SK-N-MC (cell line): ENCODE measurements around the gene ZNF804B.

Source experiments
- EZH2 ChIP-seq: fragments of 200-600 bp; sonication (generic); IDR thresholded peaks from one replicate; pipeline ENCODE4 v1.6.1; 2017; ENCODE audit warnings: antibody characterized with exemption
- POLR2AphosphoS5 ChIP-seq: IDR thresholded peaks from 2 replicates; pipeline ENCODE4 v1.6.1; 2012; ENCODE audit warnings: mild to moderate bottlenecking, low read depth, low read length, borderline replicate concordance

GRCh38 chr7:89027781-89028180 is 268.3 kb downstream of the ZNF804B start:
- no peak for TF ChIP-seq POLR2AphosphoS5
- no peak for TF ChIP-seq EZH2
